Muscle of arm (tissue), 12 donors: ENCODE results near the gene CXCL12. TPM values are rescaled to one million over a fixed set of nuclear protein-coding genes. Genes with fewer than 3 reads are reported as not detected.
A peak's percentile ranks its signal among the peaks of the same experiment; 100 is the strongest.

Experiments used
- DNase-seq: peaks from one replicate; pipeline ENCODE4 v3.0.0-alpha.2; 2013
- polyA plus RNA-seq, 12 donors: library from polyadenylated mRNA; unstranded; fragments of 120-200 nt; gene quantifications; one replicate each; pipeline ENCODE4 v1.2.1, GENCODE V29; 2013; ENCODE audit not compliant: insufficient read length in 12 of 12

CXCL12 gene
- polyA plus RNA-seq, 12 donors = 214 to 387 (median 248) TPM; not detected in 1

DNA sequence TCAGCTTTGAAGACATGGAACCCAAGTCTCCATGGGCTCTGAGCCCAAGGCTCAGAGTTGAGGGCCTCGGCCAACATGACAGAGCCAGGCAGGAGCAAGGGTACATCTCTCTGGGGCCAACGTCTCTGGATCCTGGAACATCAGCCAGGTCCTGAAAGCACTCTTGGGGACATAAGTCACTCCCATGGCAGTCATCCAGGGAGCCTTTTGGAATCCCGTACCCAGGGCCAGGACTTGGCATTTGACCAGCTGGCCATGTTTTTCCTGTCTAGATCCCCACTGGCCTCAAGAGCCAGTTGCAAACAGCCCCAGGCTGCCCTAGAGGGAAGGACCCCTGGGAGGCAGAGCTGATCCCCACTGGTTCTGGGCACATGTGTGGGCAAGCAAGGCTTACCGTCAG is 4.3 kb upstream of the CXCL12 start:
- no peak for DNase-seq

DNA sequence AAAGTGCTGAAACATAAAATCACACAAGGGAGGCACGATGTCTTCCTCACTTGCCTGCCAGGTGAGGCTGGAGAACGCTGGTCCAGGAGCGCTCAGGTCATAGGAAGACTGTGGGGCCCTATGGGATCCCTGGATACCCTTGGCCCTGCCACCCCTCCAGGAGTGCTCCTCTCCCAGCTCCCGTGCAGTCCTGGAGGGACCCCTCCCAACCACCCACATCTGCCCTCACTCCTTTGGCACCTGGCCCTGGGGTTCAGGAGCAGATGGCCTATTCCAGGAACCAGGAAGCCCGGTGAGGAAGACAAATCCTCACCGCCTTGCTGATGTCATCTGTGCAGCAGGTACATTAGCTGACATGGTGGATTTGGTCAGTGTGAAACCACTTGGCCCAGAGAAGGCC is 3.7 kb upstream of the CXCL12 start:
- no peak for DNase-seq

GRCh38 chr10:44387853-44388251 is 3.0 kb upstream of the CXCL12 start:
- DNase-seq = no peak

- DNase-seq = peak; percentile 76
These were observed 1.7 kb upstream of the CXCL12 start for GRCh38 chr10:44386546-44387052.

- DNase-seq = peak; percentile 40
These were observed 972 bp upstream of the CXCL12 start for GRCh38 chr10:44385696-44386441.

GRCh38 chr10:44384601-44385025 is 284 bp downstream of the CXCL12 start:
- DNase-seq = peak; percentile 39

GRCh38 chr10:44383749-44384600 is 922 bp downstream of the CXCL12 start:
- peak; percentile 58 for DNase-seq

DNA sequence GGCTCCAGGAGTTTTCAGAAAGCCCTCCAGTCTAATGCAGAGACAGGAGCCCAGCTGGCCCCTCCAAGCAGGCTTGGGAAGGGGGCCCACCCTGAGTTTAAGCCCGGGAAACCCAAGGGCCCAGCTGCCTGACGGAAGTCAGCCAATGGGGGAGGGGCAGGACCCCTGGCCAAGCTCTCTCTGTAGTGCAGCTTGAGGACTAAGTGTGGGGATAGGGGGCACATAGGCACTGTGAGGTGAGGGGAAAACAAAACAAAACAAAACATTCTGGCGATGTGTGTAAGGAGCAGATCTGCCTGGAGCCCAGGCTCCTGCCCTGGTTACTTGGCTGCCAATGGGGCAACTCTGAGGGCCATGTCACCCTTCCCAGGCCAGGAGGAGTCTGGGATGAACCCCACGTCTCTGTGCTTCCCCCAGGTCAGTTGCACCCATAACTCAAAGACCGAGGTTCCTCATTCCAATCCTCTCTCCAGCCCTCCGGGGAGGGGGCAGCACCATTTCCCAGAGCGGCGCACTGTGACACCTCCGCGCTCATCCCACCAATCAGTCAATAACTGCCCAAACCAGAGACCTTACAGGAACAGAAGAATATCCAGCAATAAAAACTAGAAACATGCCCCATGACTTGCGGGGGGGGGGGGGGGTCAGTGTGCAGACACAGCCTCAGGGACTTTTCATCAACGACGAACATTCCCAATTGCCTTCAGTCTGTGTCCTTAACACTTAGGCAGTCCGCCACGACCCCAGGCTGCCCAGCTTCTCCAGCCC is 1.7 kb downstream of the CXCL12 start:
- peak; percentile 46 for DNase-seq

DNA sequence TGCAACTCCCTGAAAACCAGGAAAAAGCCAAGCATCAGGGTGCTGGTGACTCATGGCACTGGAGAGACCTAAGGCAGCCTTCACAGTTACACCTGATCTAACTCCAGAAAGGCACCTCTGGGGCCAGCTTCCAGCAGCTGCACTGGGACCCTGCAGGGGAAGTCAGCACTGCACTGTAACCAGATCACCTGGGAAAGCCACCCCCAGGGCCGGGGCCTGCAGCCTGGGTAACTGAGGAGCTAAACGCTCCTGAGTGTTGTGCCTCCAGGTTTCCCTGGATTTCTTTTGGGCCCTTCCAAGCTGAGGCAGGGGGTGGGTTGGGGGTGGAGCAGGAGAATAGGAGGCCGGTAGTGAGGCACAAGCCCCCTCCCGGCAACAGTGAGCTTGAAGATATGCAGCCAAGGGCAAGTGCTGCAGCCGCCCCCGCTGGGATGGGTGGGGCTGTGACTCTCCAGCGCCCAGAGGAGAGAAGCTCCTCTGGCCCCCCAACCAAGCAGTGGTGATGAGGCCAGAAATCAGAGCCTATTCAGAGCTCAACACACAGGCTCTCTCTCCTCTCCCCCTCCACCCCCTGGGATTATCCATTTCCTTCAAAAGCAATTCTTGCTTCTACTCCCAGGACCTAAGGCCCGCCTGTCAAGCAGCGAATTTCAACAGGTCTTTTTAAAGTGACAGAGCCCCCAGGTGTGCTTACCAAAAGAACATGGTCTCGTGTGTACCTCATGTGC is 2.6 kb downstream of the CXCL12 start:
- peak; percentile 30 for DNase-seq

- DNase-seq = no peak
These were observed 3.9 kb downstream of the CXCL12 start for GRCh38 chr10:44380829-44381600.

- no peak for DNase-seq
These were observed 5.0 kb downstream of the CXCL12 start for GRCh38 chr10:44379907-44380306.

DNA sequence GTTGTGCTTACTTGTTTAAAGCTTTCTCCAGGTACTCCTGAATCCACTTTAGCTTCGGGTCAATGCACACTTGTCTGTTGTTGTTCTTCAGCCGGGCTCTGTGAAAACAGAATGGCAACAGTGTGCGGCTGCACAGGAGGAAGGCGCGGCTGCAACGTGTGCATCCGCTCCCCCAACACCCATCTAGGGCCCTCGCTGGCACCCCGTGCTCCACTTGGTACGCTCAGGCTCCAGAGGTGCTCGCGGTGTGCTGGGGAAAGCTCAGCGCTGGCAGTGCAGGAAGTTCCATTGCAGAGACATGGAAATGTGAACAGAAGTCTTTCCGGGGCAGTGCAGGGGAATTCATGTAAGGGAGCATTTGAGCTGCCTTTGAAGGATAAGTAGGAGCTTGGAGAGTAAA is 6.3 kb downstream of the CXCL12 start:
- no peak for DNase-seq

DNA sequence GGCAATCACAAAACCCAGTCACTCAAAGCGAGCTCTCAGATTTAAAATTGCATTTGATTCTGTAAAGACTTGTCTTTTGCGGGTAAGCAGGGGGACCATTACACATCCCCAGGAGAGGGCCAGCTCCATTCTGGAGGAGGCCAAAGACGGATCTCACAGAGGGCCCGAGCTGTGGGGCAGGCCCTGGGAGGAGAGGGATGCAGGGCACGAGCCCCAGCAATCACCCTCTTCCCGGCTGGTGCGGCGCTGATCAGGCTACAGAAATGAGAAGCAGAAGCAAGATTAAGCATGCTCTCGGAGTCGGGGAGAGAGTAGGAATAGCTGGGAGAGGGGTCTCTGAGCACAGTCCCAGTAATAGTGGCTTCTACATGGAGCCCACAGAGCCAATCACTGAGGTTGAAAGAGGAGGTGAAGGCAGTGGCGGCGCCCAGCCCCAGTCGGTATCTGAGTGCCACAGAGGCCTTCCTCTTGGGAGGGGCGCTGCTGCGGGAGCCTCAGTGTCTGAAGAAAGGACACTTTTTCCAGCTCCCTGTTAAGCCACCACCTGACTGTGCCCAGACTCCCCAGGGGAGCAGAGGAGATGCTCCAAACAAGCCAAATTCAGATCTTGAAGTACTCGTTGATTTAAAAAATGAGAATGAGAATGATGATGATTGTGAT is 7.1 kb downstream of the CXCL12 start:
- no peak for DNase-seq

- no peak for DNase-seq
These were observed 8.3 kb downstream of the CXCL12 start for GRCh38 chr10:44376472-44377099.

- DNase-seq = no peak
These were observed 10.7 kb downstream of the CXCL12 start for GRCh38 chr10:44374155-44374554.

- DNase-seq = no peak
These were observed 11.4 kb downstream of the CXCL12 start for GRCh38 chr10:44373341-44373995.

DNA sequence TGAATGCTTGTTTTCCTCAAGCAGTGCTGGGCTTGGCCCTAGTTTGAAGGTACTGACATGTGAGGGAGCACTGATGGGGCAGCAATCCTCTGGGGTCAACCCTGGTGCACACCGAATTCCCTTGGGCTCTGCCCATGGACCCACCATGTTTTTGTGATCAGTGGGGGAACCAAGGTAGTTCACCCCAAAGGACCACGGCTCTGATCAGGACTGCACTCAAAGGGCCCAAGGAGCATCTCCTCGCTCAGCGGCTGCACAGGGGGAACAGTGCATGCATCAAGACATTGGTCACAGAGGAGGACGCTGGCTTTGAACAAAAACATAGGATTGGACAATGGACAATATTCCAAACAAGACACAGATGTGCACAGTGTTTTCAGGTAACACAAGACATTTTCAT is 12.7 kb downstream of the CXCL12 start:
- DNase-seq = no peak

- no peak for DNase-seq
These were observed 14.1 kb downstream of the CXCL12 start for GRCh38 chr10:44370731-44371248.

DNA sequence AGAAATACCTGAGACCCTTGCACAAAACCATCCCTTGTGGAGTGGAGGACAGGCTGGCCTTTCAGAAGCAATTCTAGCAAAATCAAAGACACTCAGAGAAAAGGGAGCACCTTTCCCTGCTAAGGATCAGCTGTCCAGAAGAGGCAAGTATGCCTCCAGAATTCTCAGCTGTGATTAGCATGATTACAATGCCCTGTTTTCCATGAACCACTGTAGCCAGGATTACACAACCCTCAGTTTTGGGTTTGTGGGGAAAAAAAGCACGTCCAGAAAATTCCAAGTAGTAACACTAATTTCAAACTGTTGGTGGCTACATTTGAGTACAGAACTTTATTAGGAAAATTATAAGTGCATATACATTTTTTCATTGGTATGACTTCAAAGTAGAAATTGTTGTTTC is 15.0 kb downstream of the CXCL12 start:
- no peak for DNase-seq
